GM21390 (cell line): ENCODE results near the gene INPPL1.

Experiments
- ATAC-seq: cut with Tn5 transposase; IDR thresholded peaks from one replicate; pipeline ENCODE4 v1.9.1; 2021; ENCODE audit not compliant: unreplicated experiment

The INPPL1 gene

GRCh38 chr11:72280037-72280436, 55.5 kb downstream of the INPPL1 start:
- ATAC-seq, result no peak

DNA sequence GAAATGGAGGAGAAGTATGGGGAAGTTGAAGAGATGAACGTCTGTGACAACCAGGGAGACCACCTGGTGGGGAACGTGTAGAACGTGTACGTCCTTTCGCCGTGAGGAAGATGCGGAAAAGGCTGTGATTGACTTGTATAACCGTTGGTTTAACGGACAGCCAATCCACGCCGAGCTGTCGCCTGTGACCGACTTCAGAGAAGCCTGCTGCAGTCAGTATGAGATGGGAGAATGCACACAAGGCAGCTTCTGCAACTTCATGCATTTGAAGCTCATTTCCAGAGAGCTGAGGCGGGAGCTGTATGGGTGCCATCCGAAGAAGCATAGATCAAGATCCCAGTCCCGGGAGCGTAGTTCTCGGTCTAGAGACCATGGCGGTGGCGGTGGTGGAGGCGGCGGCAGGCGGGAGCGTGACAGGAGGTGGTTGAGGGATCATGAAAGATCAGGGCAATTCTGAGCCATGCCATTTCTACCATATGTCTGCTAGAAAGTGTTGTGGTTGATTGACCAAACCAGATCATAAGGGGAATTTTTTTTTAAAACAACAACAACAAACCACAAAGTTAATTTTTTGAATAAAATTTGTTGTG, 56.3 kb downstream of the INPPL1 start:
- no peak for ATAC-seq

DNA sequence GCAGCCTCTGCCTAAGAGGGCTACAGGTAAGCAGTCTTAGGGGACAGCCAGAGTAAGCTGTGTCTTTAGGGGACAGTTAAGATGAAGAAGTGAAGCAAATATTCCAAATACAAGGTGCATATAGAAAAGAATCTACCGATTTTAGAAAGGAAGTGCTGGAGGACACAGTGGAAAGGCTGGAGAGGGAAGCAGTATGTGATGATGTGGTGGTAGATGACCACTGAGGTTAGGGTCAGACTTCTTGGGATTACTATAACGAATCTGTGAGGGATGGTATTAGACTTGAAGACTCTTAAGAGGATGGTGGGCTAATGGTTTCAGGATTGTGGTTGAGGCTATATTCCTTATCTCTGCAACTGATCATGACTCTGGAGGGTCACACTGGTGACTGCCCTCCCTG, 59.4 kb downstream of the INPPL1 start:
- no peak for ATAC-seq

GRCh38 chr11:72287293-72287692, 62.7 kb downstream of the INPPL1 start:
- ATAC-seq, result no peak
